ENCODE results near the gene APBA1.

APBA1 gene

GRCh38 chr9:69579760-69580581 is 92.2 kb downstream of the APBA1 start:
- DNase-seq (ENCODE audit: extremely low read depth, low read depth) = no peak
- no peak for TF ChIP-seq CTCF (IDR thresholded peaks at IDR 0.05; ENCODE audit: low read depth, low read length)

GRCh38 chr9:69579032-69579758 is 93.0 kb downstream of the APBA1 start:
- no peak for DNase-seq (ENCODE audit: extremely low read depth, low read depth)
- no peak for TF ChIP-seq CTCF (IDR thresholded peaks at IDR 0.05; ENCODE audit: low read depth, low read length)

GRCh38 chr9:69578026-69578425 is 94.1 kb downstream of the APBA1 start:
- DNase-seq (ENCODE audit: extremely low read depth, low read depth) = no peak
- no peak for TF ChIP-seq CTCF (IDR thresholded peaks at IDR 0.05; ENCODE audit: low read depth, low read length)

- no peak for DNase-seq (ENCODE audit: extremely low read depth, low read depth)
- no peak for TF ChIP-seq CTCF (IDR thresholded peaks at IDR 0.05; ENCODE audit: low read depth, low read length)
These were observed 95.0 kb downstream of the APBA1 start for GRCh38 chr9:69577123-69577522.

GRCh38 chr9:69574057-69574456 is 98.1 kb downstream of the APBA1 start:
- DNase-seq (ENCODE audit: extremely low read depth, low read depth) = no peak
- no peak for TF ChIP-seq CTCF (IDR thresholded peaks at IDR 0.05; ENCODE audit: low read depth, low read length)

GRCh38 chr9:69573651-69574050 is 98.5 kb downstream of the APBA1 start:
- TF ChIP-seq CTCF (IDR thresholded peaks at IDR 0.05; ENCODE audit: low read depth, low read length) = no peak
- no peak for DNase-seq (ENCODE audit: extremely low read depth, low read depth)

- no peak for TF ChIP-seq CTCF (IDR thresholded peaks at IDR 0.05; ENCODE audit: low read depth, low read length)
- no peak for DNase-seq (ENCODE audit: extremely low read depth, low read depth)
These were observed 99.6 kb downstream of the APBA1 start for GRCh38 chr9:69572611-69573010.

Measured in AG09319 (cell line).